Adrenal gland (tissue), 5 donors: ENCODE data around the gene TNRC6C.

Experiments
- POLR2A ChIP-seq, 2 donors: fragments of 450-650 bp; IDR thresholded peaks; one replicate each; pipeline ENCODE4 v1.6.1; 2017; ENCODE audit warnings: antibody characterized with exemption in 2 of 2, mild to moderate bottlenecking in 2 of 2, moderate library complexity in 1 of 2
- TF ChIP-seq, protein P1 (sequence below), 6 experiments: fragments of 450-650 bp in 4 of 6; fragments of 200-600 bp in 2 of 6; sonication (generic) in 1 of 6; IDR thresholded peaks; 1 replicate in 5 of 6; 2 replicates in 1 of 6; pipeline versions ENCODE4 v1.5.1 to v1.8.0; 2016 to 2021; ENCODE audit warnings: antibody characterized with exemption in 6 of 6, mild to moderate bottlenecking in 2 of 6, moderate library complexity in 1 of 6
- donor health status: DM: no; HTN: no; CAD: no.

DNA sequence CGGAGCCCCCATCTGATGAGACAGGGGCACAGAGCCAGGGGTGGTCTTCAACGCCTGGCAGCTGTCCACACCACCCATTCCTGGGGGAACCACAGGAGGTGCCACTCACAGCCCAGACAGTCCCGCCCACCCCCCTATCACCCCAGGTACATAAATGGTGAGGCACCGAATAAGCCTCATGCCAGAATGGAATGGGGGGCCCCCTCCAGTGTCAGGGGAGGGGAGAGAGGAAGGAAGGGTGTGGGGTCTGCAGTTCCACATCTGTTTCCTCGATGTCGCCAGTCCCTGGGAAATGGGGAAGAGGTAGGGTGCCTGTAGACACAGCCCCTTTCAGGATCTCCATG, 168.4 kb downstream of the TNRC6C start:
- TF ChIP-seq, protein P1, sequence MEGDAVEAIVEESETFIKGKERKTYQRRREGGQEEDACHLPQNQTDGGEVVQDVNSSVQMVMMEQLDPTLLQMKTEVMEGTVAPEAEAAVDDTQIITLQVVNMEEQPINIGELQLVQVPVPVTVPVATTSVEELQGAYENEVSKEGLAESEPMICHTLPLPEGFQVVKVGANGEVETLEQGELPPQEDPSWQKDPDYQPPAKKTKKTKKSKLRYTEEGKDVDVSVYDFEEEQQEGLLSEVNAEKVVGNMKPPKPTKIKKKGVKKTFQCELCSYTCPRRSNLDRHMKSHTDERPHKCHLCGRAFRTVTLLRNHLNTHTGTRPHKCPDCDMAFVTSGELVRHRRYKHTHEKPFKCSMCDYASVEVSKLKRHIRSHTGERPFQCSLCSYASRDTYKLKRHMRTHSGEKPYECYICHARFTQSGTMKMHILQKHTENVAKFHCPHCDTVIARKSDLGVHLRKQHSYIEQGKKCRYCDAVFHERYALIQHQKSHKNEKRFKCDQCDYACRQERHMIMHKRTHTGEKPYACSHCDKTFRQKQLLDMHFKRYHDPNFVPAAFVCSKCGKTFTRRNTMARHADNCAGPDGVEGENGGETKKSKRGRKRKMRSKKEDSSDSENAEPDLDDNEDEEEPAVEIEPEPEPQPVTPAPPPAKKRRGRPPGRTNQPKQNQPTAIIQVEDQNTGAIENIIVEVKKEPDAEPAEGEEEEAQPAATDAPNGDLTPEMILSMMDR (IDR thresholded peaks at IDR 0.05) = no peak
- TF ChIP-seq POLR2A (IDR thresholded peaks at IDR 0.05) = no peak
